HG02885 (cell line): Measurements from ENCODE around the gene DCHS1.

Experiments used
- ATAC-seq: cut with Tn5 transposase; IDR thresholded peaks from one replicate; pipeline ENCODE4 v1.9.1; 2021; ENCODE audit warnings: mild to moderate bottlenecking; ENCODE audit not compliant: unreplicated experiment, poor library complexity

DCHS1 gene

GRCh38 chr11:6629892-6630631 is 25.5 kb downstream of the DCHS1 start:
- no peak for ATAC-seq

- ATAC-seq = no peak
Measured at GRCh38 chr11:6629573-6629891, 26.1 kb downstream of the DCHS1 start.

- no peak for ATAC-seq
Measured at GRCh38 chr11:6628526-6628925, 27.1 kb downstream of the DCHS1 start.

- peak; percentile 80 for ATAC-seq
Measured at GRCh38 chr11:6627762-6628241, 27.8 kb downstream of the DCHS1 start.

GRCh38 chr11:6626971-6627761 is 28.4 kb downstream of the DCHS1 start:
- ATAC-seq = no peak

GRCh38 chr11:6625832-6626420 is 29.7 kb downstream of the DCHS1 start:
- ATAC-seq = no peak

- ATAC-seq = no peak
Measured at GRCh38 chr11:6625156-6625831, 30.3 kb downstream of the DCHS1 start.

- no peak for ATAC-seq
Measured at GRCh38 chr11:6623391-6624363, 31.9 kb downstream of the DCHS1 start.

GRCh38 chr11:6622261-6623171 is 33.1 kb downstream of the DCHS1 start:
- ATAC-seq = no peak

GRCh38 chr11:6621711-6622211 is 33.8 kb downstream of the DCHS1 start:
- ATAC-seq = no peak

- ATAC-seq = no peak
Measured at GRCh38 chr11:6620636-6621035, 35.0 kb downstream of the DCHS1 start.

- peak; percentile 99 for ATAC-seq
Measured at GRCh38 chr11:6619004-6619745, 36.4 kb downstream of the DCHS1 start, which contains the start of gene TPP1. Gene TPP1 (minus strand): TSS chr11:6619422. CDS start chr11:6619400, 22 bp downstream.

- peak; percentile 18 for ATAC-seq
Measured at GRCh38 chr11:6618117-6619003, 37.2 kb downstream of the DCHS1 start.

GRCh38 chr11:6617315-6617781 is 38.3 kb downstream of the DCHS1 start:
- no peak for ATAC-seq

- ATAC-seq = no peak
Measured at GRCh38 chr11:6616596-6617250, 38.9 kb downstream of the DCHS1 start.
